ENCODE data around the gene SNAPC4.
A peak's percentile ranks its signal among the peaks of the same experiment; 100 is the strongest.

The SNAPC4 gene

GRCh38 chr9:136387217-136387616 is 12.8 kb downstream of the SNAPC4 start:
- no peak for DNase-seq

DNA sequence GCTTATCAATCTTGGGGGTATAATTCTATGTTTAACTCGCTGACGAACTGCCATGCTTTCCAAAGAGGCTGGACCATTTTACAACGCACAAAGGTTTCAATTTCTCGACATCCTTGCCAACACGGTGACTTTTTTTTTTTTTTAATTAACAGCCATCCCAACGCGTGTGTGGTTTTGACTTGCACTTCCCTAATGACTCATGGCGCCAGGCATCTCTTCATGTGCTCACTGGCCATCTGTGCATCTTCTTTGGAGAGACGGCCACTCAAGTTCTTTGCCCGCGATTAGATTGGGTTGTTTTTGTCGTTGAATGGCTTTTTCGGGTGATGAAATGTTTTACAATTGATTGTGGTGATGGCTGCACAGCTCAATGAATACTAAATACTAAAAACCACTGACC is 14.0 kb downstream of the SNAPC4 start:
- DNase-seq: no peak

DNA sequence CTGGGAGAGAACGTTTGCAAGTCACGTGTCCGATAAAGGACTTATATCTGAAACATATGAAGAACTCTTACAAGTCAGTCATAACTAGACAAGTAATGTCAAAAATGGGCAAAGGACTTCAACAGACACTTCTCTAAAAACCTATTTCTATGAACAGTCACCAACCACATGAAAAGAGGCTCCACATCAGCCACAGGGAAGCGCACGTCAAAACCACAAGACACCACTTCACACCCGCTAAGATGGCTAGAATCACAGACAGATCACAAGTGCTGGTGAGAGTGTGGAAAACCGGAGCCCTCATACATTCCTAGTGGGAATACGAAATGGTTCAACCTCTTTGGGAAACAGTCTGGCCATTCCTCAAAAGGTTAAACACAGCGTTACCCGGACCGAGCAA is 15.0 kb downstream of the SNAPC4 start:
- no peak for DNase-seq

- DNase-seq: no peak
These were observed 16.5 kb downstream of the SNAPC4 start for GRCh38 chr9:136383436-136383835.

DNA sequence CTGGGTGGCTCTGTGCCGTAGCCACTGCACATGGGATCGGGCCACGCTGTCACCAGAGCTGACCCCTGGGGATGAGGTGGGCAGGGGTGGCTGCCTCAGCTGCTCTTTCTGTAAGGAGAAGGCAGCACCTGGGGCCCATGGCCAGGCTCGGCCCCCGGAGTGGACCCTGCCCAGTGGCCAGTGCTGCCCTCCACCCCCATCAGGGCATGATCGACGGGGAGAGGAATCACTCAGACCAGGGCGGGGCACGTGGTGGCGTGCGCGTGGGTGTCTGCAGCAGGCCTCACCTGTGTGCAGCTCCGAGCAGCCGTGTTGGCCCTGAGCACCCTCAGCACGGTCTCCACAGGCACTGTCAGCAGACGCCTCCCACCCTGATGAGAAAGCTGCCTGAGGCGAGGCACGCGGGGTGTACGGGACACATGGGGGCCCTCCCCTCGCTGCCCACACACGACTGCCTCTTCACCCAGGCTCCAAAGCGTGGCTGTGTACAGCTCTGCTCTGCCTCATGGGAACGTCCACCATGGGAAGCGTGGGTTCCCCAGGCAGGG is 17.9 kb downstream of the SNAPC4 start:
- no peak for DNase-seq

- no peak for DNase-seq
These were observed 18.7 kb downstream of the SNAPC4 start for GRCh38 chr9:136381311-136381710.

- no peak for DNase-seq
These were observed 19.6 kb downstream of the SNAPC4 start for GRCh38 chr9:136380381-136380780.

DNA sequence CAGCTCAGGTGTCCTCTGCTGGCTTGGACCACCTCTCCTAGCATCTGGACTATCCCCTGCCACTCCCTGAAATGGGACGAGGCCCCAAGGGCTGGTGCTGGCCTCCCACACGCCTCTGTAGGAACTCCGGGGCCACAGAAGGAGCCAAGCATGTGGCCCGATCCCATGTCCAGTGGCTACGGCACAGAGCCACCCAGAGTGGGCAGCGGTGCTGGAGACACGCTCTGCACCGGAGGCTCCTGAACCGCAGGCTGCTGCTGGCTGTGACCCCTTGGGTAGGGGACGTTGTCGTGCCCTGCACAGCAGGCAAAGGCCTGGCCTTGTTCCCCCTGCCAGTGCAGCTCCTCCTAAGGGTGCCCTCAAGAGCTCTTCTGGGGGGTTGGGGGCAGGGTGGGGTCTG is 20.1 kb downstream of the SNAPC4 start:
- no peak for DNase-seq

GRCh38 chr9:136379401-136379800 is 20.6 kb downstream of the SNAPC4 start:
- no peak for DNase-seq

- DNase-seq: no peak
These were observed 21.0 kb downstream of the SNAPC4 start for GRCh38 chr9:136379003-136379287.

- no peak for DNase-seq
These were observed 21.6 kb downstream of the SNAPC4 start for GRCh38 chr9:136378170-136379002.

- DNase-seq: no peak
These were observed 22.4 kb downstream of the SNAPC4 start for GRCh38 chr9:136377341-136378169.

GRCh38 chr9:136376457-136376856 is 23.5 kb downstream of the SNAPC4 start:
- DNase-seq: no peak

DNA sequence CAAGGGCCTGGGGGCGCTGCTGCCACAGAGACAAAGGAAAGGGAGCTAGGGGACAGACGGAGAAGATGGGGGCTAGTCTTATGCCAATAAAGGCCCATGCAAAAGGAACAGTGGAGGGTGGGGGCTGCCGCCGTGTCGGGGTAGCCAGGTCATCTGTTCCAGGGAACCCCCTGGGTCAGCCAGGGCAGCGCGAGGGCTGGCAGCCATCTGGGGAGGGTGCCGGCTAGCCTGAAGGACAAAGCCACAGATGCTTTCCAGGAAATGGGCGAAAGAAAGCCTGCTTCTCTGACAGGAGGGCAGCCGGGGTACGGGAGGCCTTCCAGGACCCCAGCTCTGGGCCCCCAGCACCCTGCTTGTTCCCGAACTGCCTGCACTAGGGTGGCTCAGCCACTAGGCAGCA is 24.9 kb downstream of the SNAPC4 start:
- no peak for DNase-seq

- no peak for DNase-seq
These were observed 25.8 kb downstream of the SNAPC4 start for GRCh38 chr9:136374183-136374575.

DNA sequence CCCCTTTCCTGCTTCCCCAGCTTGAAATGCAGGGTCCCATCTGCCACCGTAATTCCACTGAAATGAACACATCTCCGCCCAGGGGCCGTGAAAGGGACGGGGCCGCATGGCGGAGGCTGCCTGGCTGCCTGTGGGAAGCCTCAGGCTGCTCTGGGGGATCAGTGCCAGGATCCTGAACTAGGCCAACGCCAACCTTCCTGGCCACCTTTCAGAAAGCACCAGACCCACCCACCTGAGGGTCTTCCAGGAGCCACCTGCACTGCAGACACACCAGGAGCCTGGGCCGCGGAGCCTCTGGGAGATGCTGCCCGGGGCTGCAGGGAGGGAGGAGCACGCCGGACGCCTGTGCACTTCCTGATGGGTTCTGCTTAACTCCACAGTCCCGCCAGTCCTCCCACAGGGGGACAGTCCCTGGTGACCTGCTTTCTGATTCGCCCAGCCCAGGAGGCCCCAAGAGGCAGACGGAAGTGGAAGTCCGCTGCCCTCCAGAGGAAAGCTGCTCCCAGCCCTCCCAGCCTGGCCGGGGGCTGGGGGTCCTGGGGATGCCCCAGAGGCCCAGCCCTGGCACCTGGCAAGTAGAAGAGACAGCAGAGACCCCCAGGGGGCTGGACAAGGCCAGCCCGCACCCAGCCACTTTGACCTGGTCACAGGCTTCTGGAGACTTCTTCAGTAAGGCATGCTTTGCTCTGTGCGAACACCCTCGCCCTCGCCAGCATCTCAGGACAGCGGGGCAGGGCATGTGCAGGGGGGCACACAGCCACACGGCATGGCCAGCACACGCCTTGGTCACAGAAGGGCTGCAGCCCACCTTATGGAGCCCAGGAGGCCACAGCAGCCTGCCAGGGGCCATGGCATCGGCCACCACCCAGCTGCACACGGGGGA is 26.4 kb downstream of the SNAPC4 start, which contains the start of gene CARD9:
Gene CARD9 (minus strand): TSS at position 370 of the 883 bp plus-strand sequence. CDS start 1,591 bp downstream, outside the sequence.
- no peak for DNase-seq

DNA sequence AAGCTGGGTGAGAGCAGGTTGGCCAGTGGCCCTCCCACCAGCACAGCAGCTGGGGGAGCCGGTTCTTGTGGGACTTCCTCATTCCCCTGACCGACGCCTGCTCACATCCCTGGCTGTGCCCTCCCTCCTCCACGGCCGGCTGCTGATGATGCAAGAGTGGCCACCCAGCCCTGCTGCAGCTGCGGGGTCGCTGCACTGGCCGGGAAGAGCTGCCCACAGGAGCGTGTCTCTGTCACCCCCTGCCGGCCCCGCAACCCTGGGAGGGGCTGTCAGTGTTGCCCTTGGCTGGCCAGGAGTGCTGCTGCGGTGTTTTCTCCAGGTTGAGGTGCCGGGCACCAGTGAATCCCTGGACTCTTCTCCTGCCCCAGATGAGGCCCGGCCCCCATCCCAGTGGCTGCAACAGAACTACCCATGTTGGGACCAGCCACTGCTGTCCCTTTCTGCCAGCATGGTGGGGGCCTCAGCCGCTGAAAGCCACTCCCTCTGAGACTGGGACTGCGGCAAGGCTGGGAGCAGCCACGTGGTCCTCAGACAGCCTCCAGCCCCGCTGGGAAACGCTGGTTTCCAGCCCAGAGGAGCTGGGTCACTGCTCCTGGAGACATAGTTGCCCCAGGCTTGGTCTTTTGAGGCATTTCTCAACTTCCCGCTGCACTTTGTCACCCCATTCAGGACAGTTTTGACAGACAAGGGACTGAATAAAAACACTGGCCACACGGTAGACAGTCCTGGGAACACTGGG is 27.2 kb downstream of the SNAPC4 start:
- DNase-seq: peak; percentile 70

- no peak for DNase-seq
These were observed 28.0 kb downstream of the SNAPC4 start for GRCh38 chr9:136372006-136372405.

GRCh38 chr9:136371533-136371880 is 28.5 kb downstream of the SNAPC4 start:
- DNase-seq: no peak

DNA sequence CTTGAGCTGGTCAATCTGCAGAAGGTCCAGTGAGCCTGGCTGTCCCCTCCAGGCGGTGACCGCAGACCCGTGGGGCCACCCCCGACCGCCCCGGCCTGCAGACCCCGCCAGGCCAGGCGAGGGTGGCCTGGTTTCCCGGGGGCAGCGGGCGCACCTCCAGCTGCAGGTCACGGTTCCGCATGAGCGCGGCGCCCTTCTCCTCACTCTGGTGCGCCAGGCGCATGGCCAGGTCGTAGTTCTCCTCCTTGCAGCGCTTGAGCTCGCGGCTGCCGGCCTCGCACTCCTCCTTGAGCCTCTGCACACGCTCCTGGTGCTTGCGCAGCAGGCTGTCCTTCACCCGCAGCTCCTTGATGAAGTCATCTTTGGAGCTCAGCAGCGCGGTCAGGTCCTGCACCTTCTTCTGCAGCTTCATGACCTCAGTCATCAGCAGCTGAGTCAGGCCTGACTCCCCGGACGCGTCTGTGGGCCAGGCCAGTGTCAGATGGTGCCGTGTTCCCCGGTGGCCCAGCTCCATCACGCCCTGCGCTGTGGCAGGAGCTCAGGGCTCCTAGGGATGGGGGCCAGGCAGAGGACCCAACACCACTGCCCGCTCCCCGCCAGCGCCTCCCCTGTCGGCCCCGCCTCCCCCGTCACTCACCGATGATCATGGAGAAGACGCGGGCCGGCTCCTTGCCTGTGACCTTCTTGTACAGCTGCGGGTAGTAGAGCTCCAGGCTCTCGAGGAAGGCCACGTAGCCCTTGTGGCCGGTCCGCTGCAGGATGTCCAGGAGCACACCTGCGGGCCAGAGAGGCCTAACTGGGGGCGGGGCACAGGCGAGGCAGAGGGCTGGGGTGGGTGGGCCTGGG is 29.1 kb downstream of the SNAPC4 start:
- no peak for DNase-seq

- no peak for DNase-seq
These were observed 29.9 kb downstream of the SNAPC4 start for GRCh38 chr9:136370037-136370436.
